ENCODE data around the gene NEDD4L. TPM values are rescaled to one million over a fixed set of nuclear protein-coding genes. Genes with fewer than 3 reads are reported as not detected.

NEDD4L gene
- total and polyA plus RNA-seq, 10 of the 15 experiments (the other 5 are each of a cell fraction or from before 2014, with no cell fraction given), result 7.4 to 24.0 (median 17.7) TPM

GRCh38 chr18:58172031-58172430 is 128.0 kb downstream of the NEDD4L start:
- Histone ChIP-seq H4K20me1 (ENCODE audit: control insufficient read depth, insufficient read depth) (no peaks in the 10 kb centered on the region), H2AFZ (ENCODE audit: control insufficient read depth, low read depth, low read length) (no peak overlapping the region), H3K4me3 (no peak overlapping the region), H3K4me2 (ENCODE audit: control insufficient read depth, insufficient read depth) (no peak overlapping the region), H3K27ac (ENCODE audit: control insufficient read depth, insufficient read depth) (no peak overlapping the region), H3K4me1 (ENCODE audit: control insufficient read depth, insufficient read depth, low read length) (no peaks in the 10 kb centered on the region), H3K36me3 (ENCODE audit: control insufficient read depth in 2 of 2, insufficient read depth in 2 of 2, low read length in 1 of 2) (no peaks in the 10 kb centered on the region; a peak in 2 of 4 replicates), H3K9ac (ENCODE audit: control insufficient read depth, insufficient read depth, low read length) (no peak overlapping the region), H3K9me3 (replicated peaks; ENCODE audit: control insufficient read depth, insufficient read depth, low read length) (no peaks in the 10 kb centered on the region), H3K27me3 (replicated peaks in 1 of 2; ENCODE audit: control insufficient read depth in 2 of 2, insufficient read depth in 2 of 2, low read length in 1 of 2) (no peaks in the 10 kb centered on the region), H3K79me2 (ENCODE audit: control insufficient read depth, insufficient read depth, low read length) (no peaks in the 10 kb centered on the region)
- ATAC-seq (no peak), FAIRE-seq (no peak), DNase-seq (ENCODE audit: low read depth, low spot score) (no peak)
- in situ Hi-C loops (cut with MboI), result no loop called here
- no TSS peak for BruUV-seq (replicated peaks)
- WGBS (ENCODE audit: insufficient coverage, insufficient replicate concordance, low lambda C conversion rate, missing lambda C conversion rate), result 42% methylated on average over 6 of the region's 6 CpGs
- ChIA-PET POLR2A (no interaction called here), SMC1A (ENCODE audit: uncharacterized antibody, unreplicated experiment) (interaction anchor here (1.5 kb wide), 1 partner anchor 23 kb away, joined by 6 read pairs; no protein-coding TSS in a partner anchor), RAD21 (ENCODE audit: unreplicated experiment) (interaction anchor here (1.2 to 1.4 kb wide), 2 partner anchors 9 to 17 kb away, joined by 3 to 4 read pairs; no protein-coding TSS in a partner anchor), CTCF (interaction anchor here (1.7 to 2.1 kb wide), 2 partner anchors 9 to 129 kb away, joined by 3 to 13 read pairs; no protein-coding TSS in a partner anchor)
- intact Hi-C loops (cut with micrococcal nuclease; ENCODE audit: unreplicated experiment), result no loop called here
- TF ChIP-seq EED (IDR thresholded peaks at IDR 0.05; ENCODE audit: low read depth) (no peak), SIN3A (IDR thresholded peaks at IDR 0.05; ENCODE audit: low read depth, low read length) (no peak), HCFC1 (IDR thresholded peaks at IDR 0.05; ENCODE audit: low read length) (no peak), SMARCA5 (IDR thresholded peaks at IDR 0.05) (no peak), FOS (IDR thresholded peaks at IDR 0.05; ENCODE audit: borderline replicate concordance, extremely low read depth, insufficient read length) (no peak), PAX5 (IDR thresholded peaks at IDR 0.05; ENCODE audit: borderline replicate concordance, low read depth, low read length) (no peak), IRF4 (IDR thresholded peaks at IDR 0.05; ENCODE audit: low read depth, low read length) (no peak), SREBF1 (IDR thresholded peaks at IDR 0.05; ENCODE audit: low read length) (no peak)
- TF ChIP-seq, protein P1, sequence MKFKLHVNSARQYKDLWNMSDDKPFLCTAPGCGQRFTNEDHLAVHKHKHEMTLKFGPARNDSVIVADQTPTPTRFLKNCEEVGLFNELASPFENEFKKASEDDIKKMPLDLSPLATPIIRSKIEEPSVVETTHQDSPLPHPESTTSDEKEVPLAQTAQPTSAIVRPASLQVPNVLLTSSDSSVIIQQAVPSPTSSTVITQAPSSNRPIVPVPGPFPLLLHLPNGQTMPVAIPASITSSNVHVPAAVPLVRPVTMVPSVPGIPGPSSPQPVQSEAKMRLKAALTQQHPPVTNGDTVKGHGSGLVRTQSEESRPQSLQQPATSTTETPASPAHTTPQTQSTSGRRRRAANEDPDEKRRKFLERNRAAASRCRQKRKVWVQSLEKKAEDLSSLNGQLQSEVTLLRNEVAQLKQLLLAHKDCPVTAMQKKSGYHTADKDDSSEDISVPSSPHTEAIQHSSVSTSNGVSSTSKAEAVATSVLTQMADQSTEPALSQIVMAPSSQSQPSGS (IDR thresholded peaks at IDR 0.05; ENCODE audit: low read length), result no peak
- TF ChIP-seq, protein P2, sequence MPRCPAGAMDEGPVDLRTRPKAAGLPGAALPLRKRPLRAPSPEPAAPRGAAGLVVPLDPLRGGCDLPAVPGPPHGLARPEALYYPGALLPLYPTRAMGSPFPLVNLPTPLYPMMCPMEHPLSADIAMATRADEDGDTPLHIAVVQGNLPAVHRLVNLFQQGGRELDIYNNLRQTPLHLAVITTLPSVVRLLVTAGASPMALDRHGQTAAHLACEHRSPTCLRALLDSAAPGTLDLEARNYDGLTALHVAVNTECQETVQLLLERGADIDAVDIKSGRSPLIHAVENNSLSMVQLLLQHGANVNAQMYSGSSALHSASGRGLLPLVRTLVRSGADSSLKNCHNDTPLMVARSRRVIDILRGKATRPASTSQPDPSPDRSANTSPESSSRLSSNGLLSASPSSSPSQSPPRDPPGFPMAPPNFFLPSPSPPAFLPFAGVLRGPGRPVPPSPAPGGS (IDR thresholded peaks at IDR 0.05; ENCODE audit: borderline replicate concordance, insufficient read depth, low read depth, low read length, poor library complexity, severe bottlenecking), result no peak
- TF ChIP-seq, protein P3, sequence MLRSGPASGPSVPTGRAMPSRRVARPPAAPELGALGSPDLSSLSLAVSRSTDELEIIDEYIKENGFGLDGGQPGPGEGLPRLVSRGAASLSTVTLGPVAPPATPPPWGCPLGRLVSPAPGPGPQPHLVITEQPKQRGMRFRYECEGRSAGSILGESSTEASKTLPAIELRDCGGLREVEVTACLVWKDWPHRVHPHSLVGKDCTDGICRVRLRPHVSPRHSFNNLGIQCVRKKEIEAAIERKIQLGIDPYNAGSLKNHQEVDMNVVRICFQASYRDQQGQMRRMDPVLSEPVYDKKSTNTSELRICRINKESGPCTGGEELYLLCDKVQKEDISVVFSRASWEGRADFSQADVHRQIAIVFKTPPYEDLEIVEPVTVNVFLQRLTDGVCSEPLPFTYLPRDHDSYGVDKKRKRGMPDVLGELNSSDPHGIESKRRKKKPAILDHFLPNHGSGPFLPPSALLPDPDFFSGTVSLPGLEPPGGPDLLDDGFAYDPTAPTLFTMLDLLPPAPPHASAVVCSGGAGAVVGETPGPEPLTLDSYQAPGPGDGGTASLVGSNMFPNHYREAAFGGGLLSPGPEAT (IDR thresholded peaks at IDR 0.05; ENCODE audit: low read depth), result no peak
- TF ChIP-seq, protein P4, sequence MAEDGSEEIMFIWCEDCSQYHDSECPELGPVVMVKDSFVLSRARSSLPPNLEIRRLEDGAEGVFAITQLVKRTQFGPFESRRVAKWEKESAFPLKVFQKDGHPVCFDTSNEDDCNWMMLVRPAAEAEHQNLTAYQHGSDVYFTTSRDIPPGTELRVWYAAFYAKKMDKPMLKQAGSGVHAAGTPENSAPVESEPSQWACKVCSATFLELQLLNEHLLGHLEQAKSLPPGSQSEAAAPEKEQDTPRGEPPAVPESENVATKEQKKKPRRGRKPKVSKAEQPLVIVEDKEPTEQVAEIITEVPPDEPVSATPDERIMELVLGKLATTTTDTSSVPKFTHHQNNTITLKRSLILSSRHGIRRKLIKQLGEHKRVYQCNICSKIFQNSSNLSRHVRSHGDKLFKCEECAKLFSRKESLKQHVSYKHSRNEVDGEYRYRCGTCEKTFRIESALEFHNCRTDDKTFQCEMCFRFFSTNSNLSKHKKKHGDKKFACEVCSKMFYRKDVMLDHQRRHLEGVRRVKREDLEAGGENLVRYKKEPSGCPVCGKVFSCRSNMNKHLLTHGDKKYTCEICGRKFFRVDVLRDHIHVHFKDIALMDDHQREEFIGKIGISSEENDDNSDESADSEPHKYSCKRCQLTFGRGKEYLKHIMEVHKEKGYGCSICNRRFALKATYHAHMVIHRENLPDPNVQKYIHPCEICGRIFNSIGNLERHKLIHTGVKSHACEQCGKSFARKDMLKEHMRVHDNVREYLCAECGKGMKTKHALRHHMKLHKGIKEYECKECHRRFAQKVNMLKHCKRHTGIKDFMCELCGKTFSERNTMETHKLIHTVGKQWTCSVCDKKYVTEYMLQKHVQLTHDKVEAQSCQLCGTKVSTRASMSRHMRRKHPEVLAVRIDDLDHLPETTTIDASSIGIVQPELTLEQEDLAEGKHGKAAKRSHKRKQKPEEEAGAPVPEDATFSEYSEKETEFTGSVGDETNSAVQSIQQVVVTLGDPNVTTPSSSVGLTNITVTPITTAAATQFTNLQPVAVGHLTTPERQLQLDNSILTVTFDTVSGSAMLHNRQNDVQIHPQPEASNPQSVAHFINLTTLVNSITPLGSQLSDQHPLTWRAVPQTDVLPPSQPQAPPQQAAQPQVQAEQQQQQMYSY (CRISPR knock-in tag; IDR thresholded peaks at IDR 0.05), result no peak
- TF ChIP-seq, protein P5, sequence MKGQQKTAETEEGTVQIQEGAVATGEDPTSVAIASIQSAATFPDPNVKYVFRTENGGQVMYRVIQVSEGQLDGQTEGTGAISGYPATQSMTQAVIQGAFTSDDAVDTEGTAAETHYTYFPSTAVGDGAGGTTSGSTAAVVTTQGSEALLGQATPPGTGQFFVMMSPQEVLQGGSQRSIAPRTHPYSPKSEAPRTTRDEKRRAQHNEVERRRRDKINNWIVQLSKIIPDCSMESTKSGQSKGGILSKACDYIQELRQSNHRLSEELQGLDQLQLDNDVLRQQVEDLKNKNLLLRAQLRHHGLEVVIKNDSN (IDR thresholded peaks at IDR 0.05; ENCODE audit: borderline replicate concordance, extremely low read length, insufficient read depth, low read depth, low read length), result no peak
- TF ChIP-seq, protein P6, sequence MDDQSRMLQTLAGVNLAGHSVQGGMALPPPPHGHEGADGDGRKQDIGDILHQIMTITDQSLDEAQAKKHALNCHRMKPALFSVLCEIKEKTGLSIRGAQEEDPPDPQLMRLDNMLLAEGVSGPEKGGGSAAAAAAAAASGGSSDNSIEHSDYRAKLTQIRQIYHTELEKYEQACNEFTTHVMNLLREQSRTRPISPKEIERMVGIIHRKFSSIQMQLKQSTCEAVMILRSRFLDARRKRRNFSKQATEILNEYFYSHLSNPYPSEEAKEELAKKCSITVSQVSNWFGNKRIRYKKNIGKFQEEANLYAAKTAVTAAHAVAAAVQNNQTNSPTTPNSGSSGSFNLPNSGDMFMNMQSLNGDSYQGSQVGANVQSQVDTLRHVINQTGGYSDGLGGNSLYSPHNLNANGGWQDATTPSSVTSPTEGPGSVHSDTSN (IDR thresholded peaks at IDR 0.05; ENCODE audit: insufficient replicate concordance, low read depth, low read length), result no peak
